ENCODE results near the gene ACKR3. TPM values are rescaled to one million over a fixed set of nuclear protein-coding genes. Genes with fewer than 3 reads are reported as not detected.

Gene ACKR3
- total and polyA plus RNA-seq, 10 of the 15 experiments (the other 5 are each of a cell fraction or from before 2014, with no cell fraction given): 3.0 to 154 (median 6.4) TPM

GRCh38 chr2:236590846-236591245 is 21.2 kb downstream of the ACKR3 start:
- ChIA-PET SMC1A (ENCODE audit: uncharacterized antibody, unreplicated experiment) (interaction anchor here (1.0 to 1.5 kb wide), 3 partner anchors 9 to 61 kb away, joined by 3 to 4 read pairs (median 3); no protein-coding TSS in a partner anchor), CTCF (no interaction called here), RAD21 (ENCODE audit: unreplicated experiment) (no interaction called here), POLR2A (no interaction called here)
- no peaks in the 10 kb centered on the region for H3K4me1 ChIP-seq (ENCODE audit: control insufficient read depth, insufficient read depth, low read length)
- WGBS (ENCODE audit: insufficient coverage, insufficient replicate concordance, low lambda C conversion rate, missing lambda C conversion rate): 37% methylated on average over 8 of the region's 8 CpGs
- in situ Hi-C loops (cut with MboI): no loop called here
- H3K9ac ChIP-seq (ENCODE audit: control insufficient read depth, insufficient read depth, low read length): no peak overlapping the region
- no peak for DNase-seq (ENCODE audit: low read depth, low spot score)
- ATAC-seq: no peak
- no TSS peak for BruUV-seq (replicated peaks)
- no peak overlapping the region for H3K27ac ChIP-seq (ENCODE audit: control insufficient read depth, insufficient read depth)
- no peak for FAIRE-seq
- intact Hi-C loops (cut with micrococcal nuclease; ENCODE audit: unreplicated experiment): no loop called here
- peaks cover under 1% of the 10 kb centered on the region; the same call in 2 of the 3 replicates for H3K9me3 ChIP-seq (replicated peaks; ENCODE audit: control insufficient read depth, insufficient read depth, low read length)
- no peak overlapping the region for H3K4me2 ChIP-seq (ENCODE audit: control insufficient read depth, insufficient read depth)
- no peaks in the 10 kb centered on the region for H3K79me2 ChIP-seq (ENCODE audit: control insufficient read depth, insufficient read depth, low read length)
- no peak overlapping the region for H2AFZ ChIP-seq (ENCODE audit: control insufficient read depth, low read depth, low read length)
- no peaks in the 10 kb centered on the region for H3K36me3 ChIP-seq (ENCODE audit: control insufficient read depth in 2 of 2, insufficient read depth in 2 of 2, low read length in 1 of 2)
- no peaks in the 10 kb centered on the region for H3K27me3 ChIP-seq (replicated peaks in 1 of 2; ENCODE audit: control insufficient read depth in 2 of 2, insufficient read depth in 2 of 2, low read length in 1 of 2)
- TF ChIP-seq ZNF217 (IDR thresholded peaks at IDR 0.05) (no peak), IKZF1 (conservative IDR thresholded peaks at IDR 0.05) (no peak), SIX5 (IDR thresholded peaks at IDR 0.05; ENCODE audit: low read depth, low read length, severe bottlenecking) (no peak), ZNF384 (IDR thresholded peaks at IDR 0.05; ENCODE audit: borderline replicate concordance, low read depth, low read length) (no peak), HDGF (IDR thresholded peaks at IDR 0.05) (no peak), LARP7 (IDR thresholded peaks at IDR 0.05) (no peak), CHD2 (IDR thresholded peaks at IDR 0.05; ENCODE audit: borderline replicate concordance, low read depth, low read length) (no peak), SMAD5 (IDR thresholded peaks at IDR 0.05; ENCODE audit: low read depth) (no peak), EGR1 (IDR thresholded peaks at IDR 0.05; ENCODE audit: borderline replicate concordance in 1 of 2, low read depth in 2 of 2, low read length in 2 of 2) (no peak), POLR2A (IDR thresholded peaks at IDR 0.05; ENCODE audit: low read depth, low read length) (no peak), POLR2AphosphoS5 (IDR thresholded peaks at IDR 0.05; ENCODE audit: low read length) (no peak), KDM1A (IDR thresholded peaks at IDR 0.05; ENCODE audit: borderline replicate concordance) (no peak), REST (IDR thresholded peaks at IDR 0.05; ENCODE audit: low read depth, low read length) (no peak), NR2F1 (conservative IDR thresholded peaks at IDR 0.05) (no peak)
- no peak overlapping the region for H3K4me3 ChIP-seq
- no peaks in the 10 kb centered on the region for H4K20me1 ChIP-seq (ENCODE audit: control insufficient read depth, insufficient read depth)
